ENCODE data around the gene EIF4EBP3. TPM values are rescaled to one million over a fixed set of nuclear protein-coding genes. Genes with fewer than 3 reads are reported as not detected.

The EIF4EBP3 gene
- total RNA-seq (2013; cell fraction: nucleolus; rRNA removed) = not detected in 2 replicates
- total RNA-seq (2014; rRNA removed) (2.0 and 3.7 TPM in 2 replicates), total RNA-seq (2014; rRNA removed; fragmentation: Illumina TruSeq; extraction: Trizol) (2.9 and 3.6 TPM in 2 replicates), total RNA-seq (2021) (6.2 and 9.3 TPM in 2 replicates), polyA plus RNA-seq (2011; rRNA removed) (2.8 and 3.5 TPM in 2 replicates), polyA plus RNA-seq (2014; fragmentation: Illumina TruSeq; extraction: Trizol) (2.2 and 4.6 TPM in 2 replicates), polyA plus RNA-seq (2014; fragmentation: Nextera tagmentation; extraction: Ambion mirVana) (10 to 100 TPM in 1 of 2 experiments, 1 to 10 TPM in 1; 6.3 to 16.1 TPM), polyA plus RNA-seq (2014; rRNA removed) (7.5 and 8.3 TPM in 2 replicates), polyA plus RNA-seq (2016; fragmentation: Nextera tagmentation; extraction: Ambion mirVana) (10 to 100 TPM in 1 of 2 experiments, 1 to 10 TPM in 1; 9.5 to 10.2 TPM), polyA minus RNA-seq (2011; rRNA and poly(A)+ RNA removed) (2.2 and 2.6 TPM in 2 replicates), Bru-seq, nascent RNA (percentile 67 among the genes with signal in this experiment), BruChase-seq, experiment 1, labeled RNA remaining after a 6-hour chase (percentile 66 among the genes with signal in this experiment), BruChase-seq, experiment 2, labeled RNA remaining after a 2-hour chase (percentile 74 among the genes with signal in this experiment)
- 4.1 TPM for polyA plus RNA-seq (2011; ENCODE audit: low read depth)
- 2.5 and 3.4 TPM in 2 replicates for polyA plus RNA-seq (2011; cell fraction: cytosol; rRNA removed)
- 2.5 and 4.2 TPM in 2 replicates for polyA plus RNA-seq (2011; cell fraction: nucleus; rRNA removed)
- polyA plus RNA-seq (2012) = 14.4 and 18.4 TPM in 2 replicates
- 3.7 TPM in 1 of 2 replicates, not detected in the other for polyA minus RNA-seq (2011; cell fraction: cytosol; rRNA and poly(A)+ RNA removed)
- polyA minus RNA-seq (2011; cell fraction: nucleus; rRNA and poly(A)+ RNA removed) = 1.6 TPM in 1 of 2 replicates, not detected in the other
- long read RNA-seq, experiment 1, partial matches to known transcripts = 0 of 1 reads
- long read RNA-seq, experiment 1, other reads (novel, unspliced or antisense) = 0 of 1 reads
- long read RNA-seq, experiment 2, partial matches to known transcripts = 0 of 1 reads
- long read RNA-seq, experiment 2, other reads (novel, unspliced or antisense) = 0 of 1 reads

GRCh38 chr5:140547508-140548299 is at the start of gene EIF4EBP3:
TSS of gene EIF4EBP3 (plus strand) at chr5:140547662. CDS start at chr5:140547738, 76 bp downstream.
- ChIA-PET CTCF (interaction anchor here (0.6 to 2.4 kb wide), 18 partner anchors 8 to 226 kb away, joined by 3 to 9 read pairs (median 4); partner anchors contain the start of genes IK, NDUFA2, SRA1 and TMCO6), POLR2A (interaction anchor here (0.7 to 3.0 kb wide), 12 partner anchors 9 to 172 kb away, joined by 3 to 23 read pairs (median 5); partner anchors contain the start of genes ANKHD1, APBB3 and SRA1), SMC1A (ENCODE audit: uncharacterized antibody, unreplicated experiment) (interaction anchor here (0.8 to 2.3 kb wide), 18 partner anchors 9 to 172 kb away, joined by 3 to 11 read pairs (median 4); partner anchors contain the start of genes HARS1, HARS2 and SRA1), RAD21 (ENCODE audit: unreplicated experiment) (interaction anchor here (0.7 to 2.1 kb wide), 13 partner anchors 8 to 201 kb away, joined by 3 to 7 read pairs (median 3); partner anchors contain the start of genes APBB3, HBEGF, IK and NDUFA2)
- peaks cover 19% of the 10 kb centered on the region for H3K4me1 ChIP-seq (ENCODE audit: control insufficient read depth, insufficient read depth, low read length)
- FAIRE-seq = peak; percentile 90
- H3K27me3 ChIP-seq (replicated peaks in 1 of 2; ENCODE audit: control insufficient read depth in 2 of 2, insufficient read depth in 2 of 2, low read length in 1 of 2) = no peaks in the 10 kb centered on the region
- H3K36me3 ChIP-seq (ENCODE audit: control insufficient read depth in 2 of 2, insufficient read depth in 2 of 2, low read length in 1 of 2) = peaks cover 18 to 29% of the 10 kb centered on the region in 2 experiments
- peaks cover 2% of the 10 kb centered on the region for H3K79me2 ChIP-seq (ENCODE audit: control insufficient read depth, insufficient read depth, low read length)
- BruUV-seq (replicated peaks) = TSS peak; percentile 52
- peak within 1 kb of the TSS; percentile 82 for H2AFZ ChIP-seq (ENCODE audit: control insufficient read depth, low read depth, low read length)
- H3K9ac ChIP-seq (ENCODE audit: control insufficient read depth, insufficient read depth, low read length) = peak within 1 kb of the TSS; percentile 66
- no peaks in the 10 kb centered on the region for H3K9me3 ChIP-seq (replicated peaks; ENCODE audit: control insufficient read depth, insufficient read depth, low read length)
- peak within 1 kb of the TSS; percentile 100 for H3K4me2 ChIP-seq (ENCODE audit: control insufficient read depth, insufficient read depth)
- 5% methylated on average over 50 of the region's 52 CpGs for WGBS (ENCODE audit: insufficient coverage, insufficient replicate concordance, low lambda C conversion rate, missing lambda C conversion rate)
- peak; percentile 47 for DNase-seq (ENCODE audit: low read depth, low spot score)
- in situ Hi-C loops (cut with MboI) = no loop called here
- peak; percentile 99 for ATAC-seq
- no peaks in the 10 kb centered on the region for H4K20me1 ChIP-seq (ENCODE audit: control insufficient read depth, insufficient read depth)
- peak within 1 kb of the TSS; percentile 66 for H3K4me3 ChIP-seq
- H3K27ac ChIP-seq (ENCODE audit: control insufficient read depth, insufficient read depth) = peak within 1 kb of the TSS; percentile 77
- intact Hi-C loops (cut with micrococcal nuclease; ENCODE audit: unreplicated experiment) = no loop called here
- TF ChIP-seq CHD1 (IDR thresholded peaks at IDR 0.05; ENCODE audit: low read depth, low read length) (no peak), DPF2 (IDR thresholded peaks at IDR 0.05) (peak; percentile 92), TAF1 (IDR thresholded peaks at IDR 0.05; ENCODE audit: borderline replicate concordance, low read depth, low read length) (0 out of 2 replicates have a peak, but pooled peaks have one; percentile 41), CBFB (IDR thresholded peaks at IDR 0.05; ENCODE audit: low read depth) (no peak), JUNB (IDR thresholded peaks at IDR 0.05) (no peak), RAD51 (IDR thresholded peaks at IDR 0.05) (peak; percentile 88), WRNIP1 (IDR thresholded peaks at IDR 0.05; ENCODE audit: borderline replicate concordance, low read depth, low read length) (no peak), POLR2AphosphoS5 (IDR thresholded peaks at IDR 0.05; ENCODE audit: low read length) (peak; percentile 54; the same call in 1 of the 2 replicates), E2F8 (IDR thresholded peaks at IDR 0.05; ENCODE audit: low read depth, partially characterized antibody) (no peak), NFXL1 (IDR thresholded peaks at IDR 0.05; ENCODE audit: borderline replicate concordance) (no peak), CEBPB (IDR thresholded peaks at IDR 0.05; ENCODE audit: borderline replicate concordance in 1 of 2, low read depth in 2 of 2, low read length in 2 of 2) (no peak), KDM1A (IDR thresholded peaks at IDR 0.05; ENCODE audit: borderline replicate concordance) (no peak), JUND (IDR thresholded peaks at IDR 0.05; ENCODE audit: low read depth, low read length) (no peak), SMC3 (IDR thresholded peaks at IDR 0.05; ENCODE audit: borderline replicate concordance, low read length) (peak; percentile 20; the same call in 1 of the 2 replicates), SMAD5 (IDR thresholded peaks at IDR 0.05; ENCODE audit: low read depth) (peak; percentile 31; the same call in 1 of the 2 replicates)

Data from GM12878 (cell line).